GM12878 (cell line): Measurements from ENCODE around the gene NCAM1.

Experiments used
- ATF7 ChIP-seq: fragments of 450-650 bp; IDR thresholded peaks from 2 replicates; pipeline ENCODE4 v1.6.1; 2016; ENCODE audit warnings: low read depth, mild to moderate bottlenecking
- JUNB ChIP-seq: IDR thresholded peaks from 2 replicates; pipeline ENCODE4 v1.6.1; 2016; ENCODE audit warnings: antibody characterized with exemption, mild to moderate bottlenecking
- NFIC ChIP-seq: IDR thresholded peaks from 2 replicates; pipeline ENCODE4 v1.6.1; 2012; ENCODE audit warnings: low read depth, mild to moderate bottlenecking, inconsistent platforms, low read length, moderate library complexity
- NFYB ChIP-seq: IDR thresholded peaks from 2 replicates; pipeline ENCODE4 v1.6.1; 2011; ENCODE audit warnings: low read depth, mild to moderate bottlenecking, low read length, improper control_type of control experiment, moderate library complexity; ENCODE audit not compliant: insufficient read depth
- RAD21 ChIP-seq: IDR thresholded peaks from 2 replicates; pipeline ENCODE4 v1.6.1; 2011; ENCODE audit warnings: mild to moderate bottlenecking, low read depth, low read length, moderate library complexity; ENCODE audit not compliant: insufficient read depth
- SPI1 ChIP-seq: IDR thresholded peaks from 2 replicates; pipeline ENCODE4 v1.6.1; 2011; ENCODE audit warnings: low read depth, mild to moderate bottlenecking, low read length, moderate library complexity, borderline replicate concordance; ENCODE audit not compliant: insufficient read depth
- ZNF384 ChIP-seq: IDR thresholded peaks from 2 replicates; pipeline ENCODE4 v1.6.1; 2012; ENCODE audit warnings: low read depth, mild to moderate bottlenecking, low read length, improper control_type of control experiment, borderline replicate concordance
- TF ChIP-seq, protein P1 (sequence below), 3 experiments: IDR thresholded peaks in 2 of 3; conservative IDR thresholded peaks in 1 of 3; 2 replicates each; pipeline ENCODE4 v1.5.1; 2011; ENCODE audit warnings: low read depth in 3 of 3, low read length in 3 of 3, mild to moderate bottlenecking in 3 of 3, control low read depth in 2 of 3, moderate library complexity in 2 of 3, inconsistent platforms in 1 of 3, mixed read lengths in 1 of 3; ENCODE audit not compliant: control insufficient read depth in 2 of 3, insufficient read depth in 1 of 3; ENCODE audit errors: extremely low read depth in 1 of 3
- TF ChIP-seq, protein P2 (sequence below): IDR thresholded peaks from 2 replicates; pipeline ENCODE4 v1.6.1; 2011; ENCODE audit warnings: low read depth, low read length, improper control_type of control experiment, borderline replicate concordance
- TF ChIP-seq, protein P3 (sequence below): IDR thresholded peaks from 2 replicates; pipeline ENCODE4 v1.6.1; 2012; ENCODE audit warnings: low read depth, low read length, improper control_type of control experiment

GRCh38 chr11:113124006-113124405, 162.8 kb downstream of the NCAM1 start:
- TF ChIP-seq ATF7 (no peak), SPI1 (no peak), NFYB (no peak), RAD21 (no peak), ZNF384 (no peak), NFIC (no peak), JUNB (no peak)
- TF ChIP-seq, protein P1, sequence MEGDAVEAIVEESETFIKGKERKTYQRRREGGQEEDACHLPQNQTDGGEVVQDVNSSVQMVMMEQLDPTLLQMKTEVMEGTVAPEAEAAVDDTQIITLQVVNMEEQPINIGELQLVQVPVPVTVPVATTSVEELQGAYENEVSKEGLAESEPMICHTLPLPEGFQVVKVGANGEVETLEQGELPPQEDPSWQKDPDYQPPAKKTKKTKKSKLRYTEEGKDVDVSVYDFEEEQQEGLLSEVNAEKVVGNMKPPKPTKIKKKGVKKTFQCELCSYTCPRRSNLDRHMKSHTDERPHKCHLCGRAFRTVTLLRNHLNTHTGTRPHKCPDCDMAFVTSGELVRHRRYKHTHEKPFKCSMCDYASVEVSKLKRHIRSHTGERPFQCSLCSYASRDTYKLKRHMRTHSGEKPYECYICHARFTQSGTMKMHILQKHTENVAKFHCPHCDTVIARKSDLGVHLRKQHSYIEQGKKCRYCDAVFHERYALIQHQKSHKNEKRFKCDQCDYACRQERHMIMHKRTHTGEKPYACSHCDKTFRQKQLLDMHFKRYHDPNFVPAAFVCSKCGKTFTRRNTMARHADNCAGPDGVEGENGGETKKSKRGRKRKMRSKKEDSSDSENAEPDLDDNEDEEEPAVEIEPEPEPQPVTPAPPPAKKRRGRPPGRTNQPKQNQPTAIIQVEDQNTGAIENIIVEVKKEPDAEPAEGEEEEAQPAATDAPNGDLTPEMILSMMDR (IDR thresholded peaks at IDR 0.05 in 2 of 3, conservative IDR thresholded peaks at IDR 0.05 in 1 of 3; ENCODE audit: control insufficient read depth in 2 of 3, extremely low read depth in 1 of 3, insufficient read depth in 1 of 3, low read depth in 3 of 3, low read length in 3 of 3), result no peak
- TF ChIP-seq, protein P2, sequence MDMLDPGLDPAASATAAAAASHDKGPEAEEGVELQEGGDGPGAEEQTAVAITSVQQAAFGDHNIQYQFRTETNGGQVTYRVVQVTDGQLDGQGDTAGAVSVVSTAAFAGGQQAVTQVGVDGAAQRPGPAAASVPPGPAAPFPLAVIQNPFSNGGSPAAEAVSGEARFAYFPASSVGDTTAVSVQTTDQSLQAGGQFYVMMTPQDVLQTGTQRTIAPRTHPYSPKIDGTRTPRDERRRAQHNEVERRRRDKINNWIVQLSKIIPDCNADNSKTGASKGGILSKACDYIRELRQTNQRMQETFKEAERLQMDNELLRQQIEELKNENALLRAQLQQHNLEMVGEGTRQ, result no peak
- TF ChIP-seq, protein P3, sequence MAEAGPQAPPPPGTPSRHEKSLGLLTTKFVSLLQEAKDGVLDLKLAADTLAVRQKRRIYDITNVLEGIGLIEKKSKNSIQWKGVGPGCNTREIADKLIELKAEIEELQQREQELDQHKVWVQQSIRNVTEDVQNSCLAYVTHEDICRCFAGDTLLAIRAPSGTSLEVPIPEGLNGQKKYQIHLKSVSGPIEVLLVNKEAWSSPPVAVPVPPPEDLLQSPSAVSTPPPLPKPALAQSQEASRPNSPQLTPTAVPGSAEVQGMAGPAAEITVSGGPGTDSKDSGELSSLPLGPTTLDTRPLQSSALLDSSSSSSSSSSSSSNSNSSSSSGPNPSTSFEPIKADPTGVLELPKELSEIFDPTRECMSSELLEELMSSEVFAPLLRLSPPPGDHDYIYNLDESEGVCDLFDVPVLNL, result no peak
